Measurements from ENCODE around the gene HS3ST5.

The HS3ST5 gene, protein sequence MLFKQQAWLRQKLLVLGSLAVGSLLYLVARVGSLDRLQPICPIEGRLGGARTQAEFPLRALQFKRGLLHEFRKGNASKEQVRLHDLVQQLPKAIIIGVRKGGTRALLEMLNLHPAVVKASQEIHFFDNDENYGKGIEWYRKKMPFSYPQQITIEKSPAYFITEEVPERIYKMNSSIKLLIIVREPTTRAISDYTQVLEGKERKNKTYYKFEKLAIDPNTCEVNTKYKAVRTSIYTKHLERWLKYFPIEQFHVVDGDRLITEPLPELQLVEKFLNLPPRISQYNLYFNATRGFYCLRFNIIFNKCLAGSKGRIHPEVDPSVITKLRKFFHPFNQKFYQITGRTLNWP

DNA sequence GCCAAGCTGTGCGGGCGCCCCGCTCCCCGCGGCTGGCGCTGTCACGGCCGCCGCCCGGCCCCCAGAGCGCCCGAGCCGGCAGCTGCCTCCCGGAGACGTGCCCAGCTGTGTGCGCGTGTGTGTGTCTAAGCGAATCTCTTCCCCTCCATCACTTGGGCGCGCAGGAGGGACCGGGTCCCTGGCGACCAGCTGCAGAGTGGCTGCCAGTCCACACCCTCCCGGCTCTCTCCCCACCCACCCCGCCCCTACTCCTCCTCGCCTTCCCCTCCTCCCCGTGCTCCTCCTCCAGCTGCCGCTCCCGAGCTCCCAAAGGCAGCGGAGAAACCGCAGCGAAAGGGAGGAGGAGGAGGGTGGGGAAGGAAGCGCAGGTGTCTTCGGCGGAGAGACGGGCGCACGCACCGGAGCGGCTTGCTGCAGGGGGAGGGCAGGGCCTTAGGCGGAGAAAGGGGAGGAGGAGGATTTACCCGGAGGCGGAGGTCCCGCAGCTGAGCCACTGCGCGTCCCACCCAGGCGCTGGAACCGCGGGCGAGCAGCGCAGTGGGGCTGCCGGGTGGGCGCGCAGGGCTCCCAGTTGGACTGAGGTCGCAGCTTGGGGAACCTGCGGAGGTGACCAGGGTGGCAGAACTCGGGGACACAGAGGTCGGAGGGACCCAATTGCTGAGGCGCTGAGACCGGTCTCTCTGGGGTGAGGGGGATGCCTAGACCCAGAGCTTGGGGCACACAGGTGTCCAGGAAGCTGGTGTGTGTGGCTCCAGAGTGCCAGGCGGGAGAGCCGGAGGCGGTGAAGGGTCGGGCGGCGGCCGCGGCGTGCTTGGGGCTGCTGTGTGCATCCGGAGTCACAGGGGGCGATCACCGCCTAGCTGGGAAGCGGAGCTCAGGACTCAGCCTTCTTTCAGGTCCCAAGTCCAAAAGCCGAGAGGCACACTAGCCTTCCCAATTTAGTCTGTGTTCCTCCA, at the start of gene HS3ST5:
Gene HS3ST5, minus strand, starts transcription at position 198 of the 956 bp plus-strand sequence. CDS start 280,178 bp downstream, outside the sequence.
- peak; percentile 17 for DNase-seq

DNA sequence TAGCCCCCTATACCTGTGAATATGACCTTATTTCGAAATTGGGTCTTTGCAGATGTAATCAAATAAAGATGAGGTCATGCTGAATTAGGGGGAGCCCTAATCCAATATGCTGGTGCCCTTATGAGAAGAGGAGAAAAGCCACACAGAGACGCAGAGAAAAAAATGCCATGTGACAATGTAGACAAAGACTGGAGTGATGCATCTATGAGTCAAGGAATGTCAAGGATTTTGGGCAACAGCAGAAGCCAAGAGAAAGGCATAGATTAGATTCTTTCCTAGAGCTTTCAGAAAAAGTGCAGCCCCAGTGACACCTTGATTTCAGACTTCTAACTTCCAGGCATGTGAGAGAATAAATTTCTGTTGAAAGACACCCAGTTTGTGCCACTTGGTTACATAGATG, 47.4 kb upstream of the HS3ST5 start:
- DNase-seq = no peak

DNA sequence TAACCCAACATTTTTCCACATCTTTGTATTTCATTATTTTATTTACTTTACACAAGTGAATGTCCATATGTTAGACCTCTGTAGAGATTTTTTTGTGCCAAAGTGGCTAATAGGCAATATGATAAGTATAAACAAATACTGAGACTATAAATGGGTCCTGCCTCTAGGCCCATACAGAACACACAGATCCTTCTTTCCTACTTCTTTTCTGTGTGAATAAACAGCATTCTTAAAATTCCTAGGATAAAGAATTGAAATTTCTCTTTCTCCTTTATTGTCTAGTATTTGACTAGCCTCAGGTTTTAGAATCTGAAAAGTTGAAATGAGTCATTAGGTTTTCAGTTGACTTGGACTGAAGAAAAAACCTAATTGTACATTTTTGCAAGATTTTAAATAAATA, 46.3 kb upstream of the HS3ST5 start:
- DNase-seq = no peak

DNA sequence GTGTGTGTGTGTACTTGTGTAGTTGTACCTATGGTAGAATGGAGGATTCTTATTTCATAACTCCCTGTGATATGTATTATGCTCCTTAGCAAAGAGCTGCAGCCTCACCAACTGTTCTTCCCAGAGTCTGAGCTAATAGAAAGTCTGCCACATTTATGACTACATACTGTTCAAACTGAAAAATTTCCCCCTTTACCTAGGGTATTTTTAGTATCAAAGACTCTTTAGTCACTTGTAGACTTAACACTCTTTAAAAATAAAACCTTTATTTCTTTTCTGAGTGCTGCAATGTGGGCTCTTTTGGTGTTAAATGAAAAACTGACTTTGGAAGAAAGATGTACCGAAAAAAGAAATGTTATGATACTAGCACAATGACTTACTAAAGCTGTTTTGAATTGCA, 39.6 kb upstream of the HS3ST5 start:
- DNase-seq = no peak

DNA sequence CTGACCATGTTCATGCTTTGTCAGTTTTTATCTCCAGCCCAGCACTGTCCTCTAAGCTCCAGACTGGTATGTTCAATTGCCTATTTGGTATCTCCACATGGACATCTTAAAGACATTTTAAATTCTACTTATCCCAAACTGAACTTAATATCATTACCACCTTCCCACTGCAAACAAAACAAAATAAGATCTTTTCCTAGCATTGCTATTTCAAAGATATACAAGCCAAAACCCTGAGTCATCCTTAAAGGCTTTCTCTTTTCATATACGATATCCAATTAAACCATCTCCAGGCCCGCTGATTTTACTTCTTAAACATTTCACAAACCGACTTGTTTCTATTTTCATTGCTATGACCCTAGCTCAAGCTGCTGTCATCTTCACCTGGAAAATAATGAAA, 35.1 kb upstream of the HS3ST5 start:
- no peak for DNase-seq

DNA sequence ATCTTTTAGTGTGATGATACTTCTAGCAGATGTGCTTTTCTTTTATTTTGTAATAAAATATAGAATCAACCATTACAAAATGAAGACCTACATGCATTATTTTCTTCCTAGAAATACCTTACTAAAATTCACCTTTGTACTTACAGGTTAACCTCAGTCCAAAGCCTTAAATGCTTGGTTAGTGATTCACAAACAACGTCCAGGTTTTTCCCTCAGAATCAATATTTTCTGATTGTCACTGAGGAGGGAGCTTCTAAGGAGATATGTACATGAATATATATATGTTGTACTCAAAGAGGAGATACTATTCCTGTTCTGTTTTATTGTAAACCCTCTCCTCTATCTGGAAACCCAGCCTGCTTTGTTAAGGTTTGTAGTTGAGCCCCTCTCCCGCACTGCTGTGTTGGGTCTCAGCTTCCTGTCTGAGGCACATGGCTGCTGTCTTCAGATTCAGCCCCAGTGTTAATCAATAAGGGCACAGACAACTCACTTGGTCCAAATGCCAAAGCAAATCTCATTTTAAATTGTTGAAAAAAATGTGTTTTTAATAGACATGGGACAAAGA, 33.9 kb upstream of the HS3ST5 start:
- DNase-seq = no peak

DNA sequence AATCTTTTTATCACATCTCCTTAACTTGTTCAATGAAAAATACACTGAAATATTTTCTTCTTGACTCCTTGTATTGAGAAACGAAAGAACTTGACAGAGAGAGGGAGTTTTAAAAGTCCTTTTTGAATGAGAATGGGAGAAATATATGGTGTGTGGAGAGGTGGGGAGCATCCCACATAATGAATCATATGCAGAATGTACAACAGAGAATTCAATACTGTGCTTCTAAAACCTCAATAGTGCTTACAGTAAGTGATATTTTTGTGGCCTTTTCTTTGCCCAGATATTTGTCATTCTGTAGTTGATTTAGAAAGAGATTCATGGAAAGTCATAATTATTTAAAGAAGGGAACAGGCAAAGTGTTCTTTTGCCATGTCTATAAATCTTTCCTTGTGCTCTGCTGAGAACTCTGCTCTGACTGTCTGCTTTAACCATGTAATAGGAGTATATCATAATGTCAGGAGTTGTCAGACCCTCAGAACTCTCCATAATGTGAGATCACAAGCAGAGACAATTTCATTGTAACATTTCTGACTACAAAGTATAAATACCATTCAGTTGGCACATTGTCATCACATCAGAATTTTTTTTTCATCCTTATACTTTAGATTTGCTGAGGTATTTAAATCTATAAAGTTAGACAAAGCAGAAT, 32.8 kb upstream of the HS3ST5 start:
- no peak for DNase-seq

DNA sequence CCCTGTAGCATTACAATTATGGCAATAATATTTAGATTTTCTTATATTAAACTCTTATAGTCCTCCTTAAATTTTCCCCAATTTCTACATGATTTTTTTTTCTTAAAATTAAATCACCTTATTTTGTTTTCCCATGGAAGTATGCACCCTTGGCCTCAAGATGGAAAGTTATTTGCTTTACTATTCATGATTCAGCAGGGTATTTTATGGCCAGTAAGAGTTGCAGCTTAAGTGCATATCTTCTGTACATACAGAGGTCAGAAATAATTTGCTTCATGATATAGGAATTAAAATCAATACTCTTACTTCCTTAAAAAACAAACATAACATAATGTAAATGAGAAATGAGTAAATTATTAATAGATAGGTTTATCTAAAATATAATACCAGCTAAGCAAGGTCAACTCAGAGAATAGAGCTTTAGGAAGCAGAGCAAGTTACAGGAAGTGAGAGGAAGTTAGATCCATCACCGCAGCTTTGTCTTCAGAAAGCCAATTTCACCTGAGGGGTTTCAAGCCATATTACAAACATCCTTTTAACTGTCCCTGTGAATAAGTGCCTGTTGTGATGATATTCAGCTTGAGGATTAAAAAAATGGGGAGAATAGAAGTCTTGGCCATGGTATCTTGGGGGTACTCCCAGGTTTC, 24.6 kb upstream of the HS3ST5 start:
- no peak for DNase-seq

DNA sequence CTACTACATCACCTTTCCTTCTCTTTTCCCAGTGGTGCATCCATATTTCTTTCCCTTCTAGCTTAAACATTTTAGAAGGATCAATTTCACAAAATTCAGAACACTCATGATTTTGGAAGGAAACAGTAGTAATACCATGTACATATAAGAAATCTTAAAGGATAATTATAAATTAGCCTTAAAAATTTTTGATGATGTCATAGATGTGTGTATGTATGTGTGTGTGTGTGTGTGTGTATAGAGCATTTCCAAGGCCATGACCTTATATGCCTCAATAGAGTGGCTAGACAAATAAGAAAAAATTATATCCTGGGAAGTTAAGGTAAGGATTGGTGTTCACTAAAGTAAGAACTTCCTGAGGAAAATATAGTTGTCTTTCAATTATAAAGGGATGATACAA, 24.1 kb upstream of the HS3ST5 start:
- DNase-seq = no peak

DNA sequence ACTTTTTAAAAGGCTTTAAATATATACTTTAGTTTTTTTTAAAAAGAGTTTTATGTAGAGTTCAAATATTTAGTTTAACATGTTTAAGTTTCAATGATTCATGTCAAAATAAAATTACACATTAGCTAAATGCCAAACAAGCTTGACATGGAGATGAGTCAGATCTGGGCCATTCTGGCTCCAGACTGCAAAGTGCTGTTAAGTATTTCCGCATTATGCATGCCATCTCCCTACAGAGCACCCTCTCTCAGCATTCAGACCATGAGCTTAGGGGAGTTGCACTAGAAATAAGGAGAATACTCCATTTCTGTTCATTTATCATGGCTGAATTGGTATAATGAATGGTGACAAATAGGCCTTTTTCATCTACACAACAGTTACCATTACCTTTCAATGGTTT, 21.5 kb upstream of the HS3ST5 start:
- DNase-seq = peak; percentile 32

DNA sequence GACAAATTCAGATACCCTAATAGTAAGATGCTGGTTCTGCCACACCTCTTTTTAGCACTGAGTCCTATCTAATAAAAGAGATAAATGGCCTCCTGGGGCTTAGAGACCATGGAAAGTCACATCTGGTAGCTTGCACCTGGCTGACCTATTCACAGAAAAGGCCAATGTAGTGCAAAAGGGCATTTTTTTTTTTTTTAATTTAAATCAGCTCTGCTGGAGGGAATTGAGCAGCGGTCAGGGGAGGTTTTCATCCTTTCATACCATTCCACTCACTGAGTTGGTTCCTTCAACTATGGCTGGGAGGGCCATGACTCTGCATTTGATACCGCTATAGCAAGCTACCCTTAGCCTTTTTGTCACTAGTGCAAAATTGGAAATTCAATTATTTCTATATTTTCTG, 20.1 kb upstream of the HS3ST5 start:
- no peak for DNase-seq

DNA sequence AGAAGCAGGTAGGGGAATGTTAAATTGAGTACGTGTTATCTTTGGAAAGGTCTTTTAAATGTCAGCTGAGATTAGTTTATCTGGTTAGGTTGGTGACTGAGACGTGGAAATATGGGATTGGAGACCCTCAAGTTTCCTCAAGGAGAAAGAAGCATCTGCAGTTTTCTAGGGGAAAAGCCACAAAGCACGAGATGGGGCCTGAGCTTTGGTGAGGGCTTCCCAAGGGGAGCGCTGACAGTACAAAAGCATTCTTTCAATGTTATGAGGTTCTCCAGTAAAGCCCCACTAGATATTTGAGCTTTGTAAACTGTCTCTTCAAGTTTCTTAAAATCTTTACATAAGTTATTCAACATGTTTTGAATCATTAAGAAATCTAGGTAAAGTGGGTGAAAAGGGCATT, 19.6 kb upstream of the HS3ST5 start:
- DNase-seq = no peak

DNA sequence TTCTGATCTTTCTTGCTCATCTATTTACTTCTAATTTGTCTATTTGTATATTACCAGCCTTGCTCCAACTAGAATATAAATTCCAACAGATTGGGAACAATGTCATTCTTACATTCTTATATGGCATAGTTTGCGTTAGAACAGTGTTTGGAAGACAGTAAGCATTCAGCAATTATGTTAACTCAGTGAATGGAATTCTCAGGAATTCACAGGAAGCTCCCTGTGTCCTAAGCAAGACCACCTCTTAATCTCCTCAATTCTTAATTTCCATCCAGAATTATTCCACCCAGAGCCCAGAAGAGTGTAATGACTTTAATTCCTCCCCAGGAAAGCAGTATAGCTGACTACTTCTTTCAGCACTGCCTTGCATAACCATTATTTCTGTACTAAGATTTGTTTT, 18.2 kb upstream of the HS3ST5 start:
- DNase-seq = no peak

DNA sequence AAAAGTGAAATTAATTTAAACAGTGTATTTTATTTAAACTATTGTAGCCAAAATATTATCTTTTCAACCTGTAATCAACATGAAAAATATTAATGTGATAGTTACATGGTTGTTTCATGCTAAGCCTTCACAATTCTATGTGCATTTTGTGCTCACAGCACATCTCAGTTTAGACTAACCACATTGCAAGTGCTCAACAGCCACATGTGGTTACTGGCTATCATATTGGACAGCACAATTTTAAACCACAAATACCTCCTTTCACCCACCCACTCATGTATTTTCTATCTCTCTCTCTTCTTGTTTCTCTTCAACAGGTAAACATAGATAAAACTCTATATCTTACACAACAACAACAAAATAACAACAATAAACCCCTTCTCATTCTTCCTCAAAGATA, 12.5 kb upstream of the HS3ST5 start:
- no peak for DNase-seq

DNA sequence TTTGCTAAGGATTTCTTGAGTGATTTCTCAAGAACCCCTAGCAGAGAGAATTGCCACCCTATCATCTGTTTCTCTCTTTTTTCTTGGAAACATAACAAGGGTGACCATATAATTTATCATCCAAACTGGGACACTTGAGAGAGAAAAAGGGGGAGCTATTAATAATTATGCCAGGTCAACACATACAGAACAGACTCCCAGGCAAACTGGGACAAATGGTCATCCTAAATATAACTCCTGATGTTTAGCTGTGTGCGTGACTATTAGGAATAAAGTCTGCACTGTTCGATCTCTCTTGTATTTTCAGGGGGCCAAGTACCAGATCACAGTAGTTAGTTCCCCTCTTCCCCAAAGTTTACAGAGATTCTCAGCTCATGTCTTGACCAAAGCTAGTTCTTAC, 11.7 kb upstream of the HS3ST5 start:
- DNase-seq = no peak

DNA sequence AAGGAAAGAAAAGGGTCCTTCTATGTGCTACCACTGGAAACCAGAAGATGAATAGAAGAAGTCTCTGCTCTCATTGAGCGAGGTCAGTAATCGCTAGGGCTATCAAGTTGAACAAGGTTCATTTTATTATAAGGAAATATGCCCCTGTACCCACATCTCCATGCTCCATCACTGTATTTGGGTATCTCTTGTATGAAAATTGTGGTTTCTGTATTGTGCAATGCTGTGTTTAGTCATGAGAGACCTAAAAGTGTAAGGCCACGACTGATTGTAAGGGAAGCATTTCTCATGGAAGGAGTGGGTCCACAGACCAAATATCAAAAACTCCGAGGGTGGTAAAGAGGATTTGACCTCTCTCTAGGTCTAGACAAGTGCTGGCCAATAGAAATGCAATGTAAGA, 3.6 kb upstream of the HS3ST5 start:
- no peak for DNase-seq

DNA sequence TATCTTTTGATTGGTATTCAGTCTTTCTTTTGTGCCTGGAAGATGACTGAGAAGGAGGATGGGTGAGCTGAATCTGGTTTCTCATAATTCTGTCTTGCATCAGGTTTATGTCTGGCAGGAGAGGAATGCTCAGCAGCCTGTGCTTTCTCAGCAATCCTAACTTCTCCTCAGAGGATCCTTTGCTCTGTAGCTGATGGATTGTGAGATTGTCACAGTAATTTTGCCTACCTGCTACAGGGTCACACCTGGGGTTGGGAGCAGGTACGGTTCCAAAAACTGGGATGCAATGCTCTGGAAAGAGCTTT, 2.1 kb upstream of the HS3ST5 start:
- no peak for DNase-seq

DNA sequence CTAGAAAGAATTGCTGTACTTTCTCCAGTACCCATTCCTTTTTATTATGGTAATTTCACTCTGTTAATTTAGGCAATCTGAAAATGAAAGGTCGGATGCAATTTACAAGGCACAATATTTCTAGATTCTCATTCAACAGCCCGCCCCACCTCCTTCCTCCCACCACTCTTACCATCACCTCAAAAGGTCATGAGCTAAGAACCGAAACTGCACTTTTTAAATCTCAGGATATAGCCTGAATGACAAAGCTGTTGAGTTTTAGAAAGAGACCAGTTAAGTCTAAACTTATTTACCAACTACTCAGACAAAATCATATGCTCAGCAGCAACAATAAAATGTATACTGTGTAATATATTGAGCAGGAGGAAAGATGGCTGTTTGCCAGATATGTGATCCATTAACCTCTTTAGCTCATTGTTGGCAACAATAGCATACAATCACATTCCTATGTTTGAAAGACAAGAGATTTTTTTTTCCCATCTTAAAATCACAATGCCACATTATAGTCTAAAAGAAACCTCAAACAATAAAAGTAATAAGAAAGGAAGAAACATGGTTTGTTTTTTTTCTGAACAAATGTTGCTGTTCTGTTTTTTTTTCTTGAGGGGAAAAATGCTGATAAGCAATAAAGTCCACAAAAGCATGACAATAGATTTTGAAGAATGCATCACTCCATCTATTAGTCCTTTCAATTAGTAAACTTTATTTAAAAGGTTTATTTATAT, 1.6 kb upstream of the HS3ST5 start:
- DNase-seq = no peak

DNA sequence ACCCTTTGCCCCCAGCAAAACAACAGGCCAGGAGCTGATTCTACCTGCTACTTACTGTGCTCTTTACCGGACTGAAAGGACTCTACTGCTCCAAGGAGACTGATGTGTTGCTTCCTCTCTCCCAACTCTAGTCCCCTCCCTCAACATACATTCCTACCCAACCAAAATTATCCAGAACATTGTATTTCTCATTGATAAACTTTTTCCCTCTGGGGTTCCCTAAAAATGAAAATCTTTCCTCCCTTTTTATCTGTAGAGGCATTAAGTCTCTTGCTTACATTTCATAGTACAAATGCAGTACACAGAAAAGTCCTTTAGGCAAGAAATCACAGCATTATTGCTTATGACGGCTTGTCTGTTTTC, 940 bp upstream of the HS3ST5 start:
- DNase-seq = no peak

DNA sequence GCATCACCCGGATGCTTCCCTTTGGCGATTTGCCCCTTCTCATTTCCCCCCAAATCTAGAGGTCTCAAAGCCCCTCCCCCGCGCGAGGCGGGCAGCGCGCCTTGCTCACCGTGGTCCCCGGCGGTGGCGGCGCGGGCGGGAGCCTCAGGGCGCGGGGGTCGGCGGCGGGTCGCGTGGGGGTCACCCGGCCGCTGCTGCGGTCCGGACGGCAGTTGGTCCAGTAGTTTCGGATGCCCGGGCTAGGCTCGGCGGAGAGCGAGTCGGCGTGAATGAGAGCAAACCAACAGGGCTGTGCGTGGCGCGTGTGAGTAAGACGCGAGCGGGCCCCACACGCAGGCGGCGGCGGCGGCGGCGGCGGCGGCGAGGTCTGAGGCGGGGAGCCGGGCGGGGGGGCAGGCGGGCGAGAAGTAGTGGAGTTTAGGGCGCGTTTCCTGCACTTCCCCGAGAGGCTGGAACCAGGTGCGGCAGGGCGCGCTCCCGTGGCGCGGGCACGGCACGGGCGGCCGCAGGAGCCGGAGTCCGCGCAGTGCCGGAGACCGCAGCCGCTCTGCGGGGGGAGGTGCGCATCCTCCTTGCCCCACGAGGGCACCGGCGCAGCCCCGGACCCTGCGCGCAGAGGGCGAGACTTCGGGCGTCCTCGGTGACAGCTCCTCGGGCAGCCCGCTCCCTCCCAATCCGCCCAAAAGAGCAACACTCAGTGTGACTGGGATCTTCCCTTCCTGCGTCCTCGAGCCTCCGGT, 567 bp downstream of the HS3ST5 start:
- DNase-seq = no peak

DNA sequence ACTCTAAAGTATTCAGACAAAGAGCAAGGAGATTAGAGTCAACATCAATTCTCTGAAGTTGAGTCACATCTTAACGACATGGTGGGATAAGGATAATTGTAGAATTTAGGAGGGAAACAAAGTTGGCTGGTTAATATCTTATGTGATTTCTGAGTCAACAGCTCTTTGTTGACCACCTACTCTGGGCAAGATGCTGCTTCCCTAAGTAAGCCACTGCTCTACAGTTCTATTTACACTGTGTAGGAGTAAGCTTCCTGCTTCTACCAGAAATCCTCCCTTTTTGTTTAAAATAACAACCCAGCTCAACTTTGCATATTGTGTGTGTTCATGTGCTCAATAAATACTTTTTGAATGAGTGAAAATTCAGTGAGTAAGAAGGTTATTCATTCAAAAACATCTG, 3.1 kb downstream of the HS3ST5 start:
- no peak for DNase-seq

DNA sequence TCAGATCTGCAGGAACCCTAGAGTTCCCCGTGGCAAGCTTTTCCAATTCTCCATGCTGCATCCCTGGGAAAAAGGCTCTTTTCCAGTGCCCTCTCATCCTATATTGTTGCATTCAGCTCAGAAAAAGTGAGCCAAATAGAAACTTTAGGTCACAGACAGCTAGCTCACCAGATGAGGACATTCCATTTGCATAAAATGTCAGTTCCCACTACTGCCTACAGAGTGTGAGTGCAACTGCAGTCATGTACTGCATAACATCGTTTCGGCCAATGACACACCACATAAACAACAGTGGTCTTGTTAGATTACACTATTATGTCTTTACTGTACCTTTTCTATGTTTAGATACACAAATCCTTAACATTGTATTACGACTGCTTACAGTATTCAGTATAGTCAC, 8.6 kb downstream of the HS3ST5 start:
- DNase-seq = no peak

Data from EL (cell line).